Fibroblast of skin of right quadriceps (primary cell): ENCODE measurements around the gene PTPN3.

Source experiments
- DNase-seq: peaks from one replicate; pipeline ENCODE4 v3.0.0-alpha.2; 2013

Gene PTPN3

DNA sequence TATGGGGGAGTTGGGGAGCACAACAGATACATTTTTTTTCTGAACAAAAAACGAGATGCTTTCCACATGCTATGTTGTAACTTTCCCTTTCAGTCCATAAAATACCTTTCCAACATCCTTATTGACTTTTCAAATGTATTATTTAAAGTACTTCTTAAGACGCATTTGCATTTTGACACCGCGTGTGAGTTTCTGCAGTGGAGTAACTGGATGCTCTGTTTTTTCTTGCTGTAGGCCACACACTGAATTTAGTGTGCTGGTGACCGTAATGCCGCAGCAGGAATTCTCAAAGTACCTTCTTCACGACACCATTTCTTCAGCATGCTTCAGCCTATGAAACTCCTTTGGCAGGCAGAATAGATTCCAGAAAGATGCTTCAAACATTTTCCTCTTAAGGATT, 163.0 kb downstream of the PTPN3 start:
- no peak for DNase-seq

DNA sequence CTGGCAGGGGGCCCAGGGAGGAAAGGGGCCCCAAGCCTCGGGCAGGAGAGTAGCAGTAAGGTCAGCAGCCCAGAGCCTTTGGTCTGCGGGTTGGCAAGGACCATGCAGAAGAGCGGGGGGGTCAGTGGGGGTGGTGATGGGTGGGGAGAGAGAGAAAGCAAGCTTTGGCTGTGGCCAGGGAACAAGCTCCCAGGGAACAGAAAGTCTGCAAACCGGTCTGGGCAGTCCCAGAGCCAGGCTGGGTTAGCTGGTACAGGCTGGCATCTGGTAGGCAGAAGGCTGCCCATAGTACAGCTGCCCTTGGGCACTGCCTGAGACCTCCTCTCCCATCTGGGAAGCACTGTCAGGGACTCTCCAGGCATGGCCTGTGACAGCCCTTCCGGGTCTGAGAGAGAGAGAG, 166.8 kb downstream of the PTPN3 start:
- no peak for DNase-seq

GRCh38 chr9:109329638-109330258, 168.4 kb downstream of the PTPN3 start:
- no peak for DNase-seq

DNA sequence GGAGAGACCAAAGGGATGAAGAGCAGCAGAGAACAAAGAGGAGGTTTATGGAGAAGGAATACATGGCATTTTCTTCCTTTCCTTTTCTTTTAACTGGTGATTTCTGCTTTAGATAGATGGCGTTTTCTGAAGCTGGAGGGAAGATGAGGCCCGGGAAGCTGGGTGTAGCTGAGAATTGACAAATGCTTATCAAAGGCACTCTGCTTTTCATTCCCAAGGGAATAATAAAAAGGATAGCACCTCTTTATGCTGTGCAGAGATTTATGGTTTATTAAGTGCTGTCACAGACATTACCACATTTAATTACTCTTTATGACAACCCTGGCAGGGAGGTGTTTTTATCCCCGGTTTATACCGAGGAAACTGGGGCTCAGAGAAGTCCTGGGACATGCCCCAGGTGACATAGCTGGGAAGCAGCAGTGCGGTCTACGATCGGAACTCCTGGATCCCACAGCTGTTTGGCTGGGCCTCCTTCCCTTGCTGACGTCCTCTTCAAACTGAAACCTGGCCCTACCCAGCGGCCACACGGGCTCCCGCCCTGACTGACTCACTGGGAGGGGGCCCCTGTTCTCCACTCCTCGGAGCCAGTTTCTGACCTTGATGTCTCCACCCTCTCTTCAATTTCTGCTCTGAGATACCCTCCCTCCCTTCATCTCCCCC, 169.0 kb downstream of the PTPN3 start:
- DNase-seq, result peak; percentile 47
